T follicular helper cell (primary cell): ENCODE measurements around the gene CCDC82.

Experiments
- DNase-seq: peaks from one replicate; pipeline ENCODE4 v3.0.0-alpha.2; 2020; ENCODE audit warnings: low read depth

Gene CCDC82

GRCh38 chr11:96329419-96329818, 60.3 kb downstream of the CCDC82 start:
- no peak for DNase-seq

GRCh38 chr11:96328395-96329010, 61.2 kb downstream of the CCDC82 start:
- no peak for DNase-seq

- no peak for DNase-seq
Observed at GRCh38 chr11:96326959-96327358, 62.8 kb downstream of the CCDC82 start.

GRCh38 chr11:96324912-96325311, 64.8 kb downstream of the CCDC82 start:
- no peak for DNase-seq

GRCh38 chr11:96323642-96323985, 66.1 kb downstream of the CCDC82 start:
- no peak for DNase-seq

- DNase-seq: no peak
Observed at GRCh38 chr11:96322775-96323641, 66.7 kb downstream of the CCDC82 start.

- no peak for DNase-seq
Observed at GRCh38 chr11:96321091-96321490, 68.6 kb downstream of the CCDC82 start.

- DNase-seq: no peak
Observed at GRCh38 chr11:96319898-96320656, 69.6 kb downstream of the CCDC82 start.

- DNase-seq: no peak
Observed at GRCh38 chr11:96318850-96319249, 70.9 kb downstream of the CCDC82 start.

- DNase-seq: no peak
Observed at GRCh38 chr11:96318399-96318798, 71.3 kb downstream of the CCDC82 start.

GRCh38 chr11:96317985-96318384, 71.7 kb downstream of the CCDC82 start:
- no peak for DNase-seq

GRCh38 chr11:96317571-96317970, 72.1 kb downstream of the CCDC82 start:
- no peak for DNase-seq

GRCh38 chr11:96316869-96317268, 72.8 kb downstream of the CCDC82 start:
- DNase-seq: no peak

GRCh38 chr11:96315476-96315875, 74.2 kb downstream of the CCDC82 start:
- DNase-seq: no peak

- DNase-seq: no peak
Observed at GRCh38 chr11:96314326-96315020, 75.2 kb downstream of the CCDC82 start.

GRCh38 chr11:96313163-96313562, 76.5 kb downstream of the CCDC82 start:
- no peak for DNase-seq

- DNase-seq: no peak
Observed at GRCh38 chr11:96311120-96311568, 78.6 kb downstream of the CCDC82 start.

- no peak for DNase-seq
Observed at GRCh38 chr11:96310236-96310635, 79.5 kb downstream of the CCDC82 start.

- DNase-seq: no peak
Observed at GRCh38 chr11:96309643-96310017, 80.1 kb downstream of the CCDC82 start.

GRCh38 chr11:96309016-96309642, 80.6 kb downstream of the CCDC82 start:
- DNase-seq: no peak

- no peak for DNase-seq
Observed at GRCh38 chr11:96307776-96308140, 82.0 kb downstream of the CCDC82 start.
